GM12865 (cell line): Measurements from ENCODE around the gene IFNB1.

ENCODE experiments used
- DNase-seq: peaks from one replicate; pipeline ENCODE4 v3.0.0; 2010; ENCODE audit warnings: low read depth
- H3K4me3 ChIP-seq: 2 replicates; pipeline ENCODE4 v1.5.1; 2011; ENCODE audit warnings: mild to moderate bottlenecking, low read depth, low read length, control low read depth
- CTCF ChIP-seq: IDR thresholded peaks from 2 replicates; pipeline ENCODE4 v1.5.1; 2011; ENCODE audit warnings: low read length, control low read depth, low read depth, inconsistent platforms; ENCODE audit not compliant: insufficient read depth; ENCODE audit errors: missing control alignments

IFNB1 gene

GRCh38 chr9:21043841-21044240 lies 33.9 kb downstream of the IFNB1 start:
- no peak overlapping the region for H3K4me3 ChIP-seq
- no peak for DNase-seq

GRCh38 chr9:21042466-21042865 lies 35.3 kb downstream of the IFNB1 start:
- H3K4me3 ChIP-seq, result no peak overlapping the region
- TF ChIP-seq CTCF, result no peak
- peak; percentile 15 for DNase-seq

More at GRCh38 chr9:21043841-21044240, 33.9 kb downstream of the IFNB1 start:
- no peak for TF ChIP-seq CTCF

- DNase-seq, result no peak
- TF ChIP-seq CTCF, result no peak
Measured at GRCh38 chr9:21039302-21039701, 38.4 kb downstream of the IFNB1 start.

DNA sequence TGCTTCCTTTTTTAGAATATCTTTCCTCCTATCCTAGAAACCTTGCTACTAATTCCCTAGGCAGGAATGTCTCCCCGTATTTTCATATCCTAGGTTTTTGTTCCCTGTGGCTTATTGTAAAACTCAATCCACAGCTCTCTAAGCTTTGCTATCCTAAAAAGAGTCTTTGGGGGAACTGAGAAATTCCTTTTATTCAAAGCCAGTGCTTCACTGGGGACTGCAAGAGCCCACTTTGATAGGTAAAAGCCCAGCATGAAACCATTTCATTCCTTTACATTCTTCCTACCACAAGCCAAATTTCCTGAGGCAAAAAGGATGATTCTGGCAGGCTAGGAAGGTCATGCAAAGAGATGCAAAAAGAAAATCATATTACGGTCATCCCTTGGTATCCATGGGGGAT lies 40.5 kb downstream of the IFNB1 start:
- TF ChIP-seq CTCF, result no peak
- H3K4me3 ChIP-seq, result no peak overlapping the region
- no peak for DNase-seq

More at GRCh38 chr9:21039302-21039701, 38.4 kb downstream of the IFNB1 start:
- H3K4me3 ChIP-seq, result no peak overlapping the region

DNA sequence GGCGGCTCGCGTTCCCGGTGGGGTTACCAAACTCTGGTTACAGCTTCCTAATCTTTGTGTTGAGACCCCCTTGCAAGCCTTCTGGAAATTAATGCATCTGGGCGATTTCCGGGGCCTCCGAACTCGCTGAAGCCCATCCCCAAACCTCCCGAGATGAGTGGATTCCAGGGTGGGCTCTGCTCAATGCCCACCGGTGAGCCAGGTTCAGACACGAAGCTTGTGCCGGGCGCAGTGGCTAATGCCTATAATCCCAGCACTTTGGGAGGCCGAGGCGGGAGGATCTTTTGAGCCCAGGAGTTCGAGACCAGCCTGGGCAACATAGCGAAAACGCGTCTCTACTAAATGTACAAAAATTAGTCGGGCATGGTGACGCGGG lies 45.9 kb downstream of the IFNB1 start:
- H3K4me3 ChIP-seq, result peak overlapping the region; percentile 79
- DNase-seq, result no peak
- no peak for TF ChIP-seq CTCF

GRCh38 chr9:21031091-21031807 lies 46.5 kb downstream of the IFNB1 start, which contains the start of gene HACD4:
HACD4 (minus strand) TSS chr9:21031640; CDS start chr9:21031590, 50 bp downstream.
- DNase-seq, result peak; percentile 79
- peak within 1 kb of the TSS; percentile 79 for H3K4me3 ChIP-seq
- TF ChIP-seq CTCF, result peak; percentile 0
